WTC11 (cell line): ENCODE measurements around the gene POLR2L. TPM values are rescaled to one million over a fixed set of nuclear protein-coding genes. Genes with fewer than 3 reads are reported as not detected.

ENCODE experiments used
- ATAC-seq: fragments of 200-7000 bp; cut with Tn5 transposase; 2 replicates; pipeline ENCODE4 v1.10.0; 2021; ENCODE audit warnings: mild to moderate bottlenecking, moderate library complexity
- CTCF ChIA-PET: fragments of 300-600 bp; sonication (Branson Sonifier 250); formaldehyde crosslinking; loops from one replicate; lab custom pipeline; 2021; ENCODE audit warnings: antibody characterized with exemption; lab: Charles Lee
- POLR2A ChIA-PET: fragments of 350-600 bp; sonication (Branson Sonifier 250); formaldehyde crosslinking; loops from one replicate; lab custom pipeline; 2021; ENCODE audit warnings: antibody characterized with exemption; lab: Charles Lee
- DNase-seq: peaks from one replicate; pipeline ENCODE4 v3.0.0; 2021; ENCODE audit warnings: low spot score
- H3K27ac Mint-ChIP-seq: 2 replicates; pipeline ENCODE4 v1.8.0; 2021; ENCODE audit warnings: mixed read lengths
- H3K27me3 Mint-ChIP-seq: 2 replicates; pipeline ENCODE4 v1.8.0; 2021; ENCODE audit warnings: low read depth, mild to moderate bottlenecking, moderate library complexity, mixed read lengths
- H3K36me3 Mint-ChIP-seq: 2 replicates; pipeline ENCODE4 v1.8.0; 2021; ENCODE audit warnings: mixed read lengths
- H3K4me1 Mint-ChIP-seq: 2 replicates; pipeline ENCODE4 v1.8.0; 2022; ENCODE audit warnings: mixed read lengths
- H3K4me3 Mint-ChIP-seq: 2 replicates; pipeline ENCODE4 v1.8.0; 2021; ENCODE audit warnings: mild to moderate bottlenecking, moderate library complexity, mixed read lengths
- H3K9me3 Mint-ChIP-seq: 2 replicates; pipeline ENCODE4 v1.8.0; 2021; ENCODE audit warnings: mixed read lengths
- AFF4 ChIP-seq: sonication (generic); formaldehyde crosslinking; IDR thresholded peaks from 2 replicates; pipeline ENCODE4 v1.8.1; 2023; ENCODE audit warnings: mild to moderate bottlenecking, missing genetic modification reagents, borderline replicate concordance
- ARID4B ChIP-seq: sonication (generic); formaldehyde crosslinking; IDR thresholded peaks from 2 replicates; pipeline ENCODE4 v1.8.0; 2023; ENCODE audit warnings: missing genetic modification reagents, mild to moderate bottlenecking, borderline replicate concordance
- CREM ChIP-seq: sonication (generic); formaldehyde crosslinking; IDR thresholded peaks from 2 replicates; pipeline ENCODE4 v1.8.1; 2022; ENCODE audit warnings: mild to moderate bottlenecking, missing genetic modification reagents, moderate library complexity
- CTCF ChIP-seq: fragments of 200-600 bp; IDR thresholded peaks from 2 replicates; pipeline ENCODE4 v1.8.0; 2022; ENCODE audit warnings: antibody characterized with exemption
- E2F5 ChIP-seq: sonication (generic); formaldehyde crosslinking; IDR thresholded peaks from 2 replicates; pipeline ENCODE4 v1.8.1; 2022; ENCODE audit warnings: mild to moderate bottlenecking, moderate library complexity, missing genetic modification reagents
- GRHL2 ChIP-seq: fragments of 250-450 bp; sonication (Bioruptor Pico); IDR thresholded peaks from 2 replicates; pipeline ENCODE4 v1.8.0; 2022; ENCODE audit warnings: mild to moderate bottlenecking, moderate library complexity; ENCODE audit not compliant: insufficient replicate concordance, severe bottlenecking
- MAX ChIP-seq: sonication (generic); formaldehyde crosslinking; IDR thresholded peaks from 2 replicates; pipeline ENCODE4 v1.8.0; 2022; ENCODE audit warnings: mild to moderate bottlenecking, missing genetic modification reagents
- SMAD3 ChIP-seq: sonication (generic); formaldehyde crosslinking; IDR thresholded peaks from 2 replicates; pipeline ENCODE4 v1.8.0; 2022; ENCODE audit warnings: missing genetic modification reagents, mild to moderate bottlenecking, borderline replicate concordance
- SOX15 ChIP-seq: fragments of 250-450 bp; sonication (Bioruptor Pico); IDR thresholded peaks from 2 replicates; pipeline ENCODE4 v1.9.0; 2021; ENCODE audit warnings: mild to moderate bottlenecking
- TEAD1 ChIP-seq: sonication (generic); formaldehyde crosslinking; IDR thresholded peaks from 2 replicates; pipeline ENCODE4 v1.8.0; 2022; ENCODE audit warnings: mild to moderate bottlenecking, missing genetic modification reagents
- USF2 ChIP-seq: sonication (generic); formaldehyde crosslinking; IDR thresholded peaks from 2 replicates; pipeline ENCODE4 v1.8.1; 2023; ENCODE audit warnings: mild to moderate bottlenecking, missing genetic modification reagents, moderate library complexity
- ZBTB21 ChIP-seq: sonication (generic); formaldehyde crosslinking; IDR thresholded peaks from 2 replicates; pipeline ENCODE4 v1.8.1; 2023; ENCODE audit warnings: mild to moderate bottlenecking, missing genetic modification reagents, borderline replicate concordance
- ZNF263 ChIP-seq: sonication (generic); formaldehyde crosslinking; IDR thresholded peaks from 2 replicates; pipeline ENCODE4 v1.8.1; 2022; ENCODE audit warnings: low read depth, mild to moderate bottlenecking, moderate library complexity, missing genetic modification reagents
- ZNF281 ChIP-seq: sonication (generic); formaldehyde crosslinking; IDR thresholded peaks from 2 replicates; pipeline ENCODE4 v1.8.0; 2023; ENCODE audit warnings: mild to moderate bottlenecking, missing genetic modification reagents
- ZNF512 ChIP-seq: sonication (generic); formaldehyde crosslinking; IDR thresholded peaks from 2 replicates; pipeline ENCODE4 v1.8.1; 2022; ENCODE audit warnings: missing genetic modification reagents, borderline replicate concordance
- total RNA-seq: library from RNA; stranded (reverse); gene quantifications from 3 replicates; pipeline ENCODE4 v1.2.3, GENCODE V29; 2021

POLR2L gene
- total RNA-seq, 1 experiment from 2014 or later, result 152 TPM

- TF ChIP-seq AFF4 (CRISPR knock-in tag) (no peak; the same call in 1 of the 2 replicates), USF2 (CRISPR knock-in tag) (peak; percentile 83), SOX15 (CRISPR knock-in tag) (no peak), ZNF512 (no peak)
- TF ChIP-seq, all 79 proteins: peak for 16
Measured at GRCh38 chr11:830295-831117, 11.8 kb downstream of the POLR2L start (continued).

- CTCF ChIA-PET, result interaction anchor here (0.5 to 7.7 kb wide), 9 partner anchors 8 to 698 kb away, joined by 3 to 82 read pairs (median 10); partner anchors contain the start of genes PNPLA2, POLR2L and TSPAN4
- H3K36me3 Mint-ChIP-seq, result no peaks in the 10 kb centered on the region
- no peaks in the 10 kb centered on the region for H3K9me3 Mint-ChIP-seq
- ATAC-seq (peak; percentile 10), DNase-seq (no peak)
- peaks cover 49% of the 10 kb centered on the region for H3K4me1 Mint-ChIP-seq
- H3K27me3 Mint-ChIP-seq, result peaks cover 33% of the 10 kb centered on the region
- POLR2A ChIA-PET, result interaction anchor here (1.2 to 4.7 kb wide), 5 partner anchors 10 to 214 kb away, joined by 3 to 38 read pairs (median 7); partner anchors contain the start of genes IRF7, PNPLA2, RPLP2 and TSPAN4
- H3K27ac Mint-ChIP-seq, result no peak overlapping the region
- H3K4me3 Mint-ChIP-seq, result peak overlapping the region; percentile 76
- peak; percentile 66; the same call in 1 of the 2 replicates for TF ChIP-seq ZNF281 (CRISPR knock-in tag)
- TF ChIP-seq CREM (CRISPR knock-in tag), result no peak
- TF ChIP-seq E2F5 (CRISPR knock-in tag), result peak; percentile 44; the same call in 1 of the 2 replicates
- TF ChIP-seq MAX (CRISPR knock-in tag), result peak; percentile 47; the same call in 1 of the 2 replicates
- TF ChIP-seq CTCF, result no peak
- no peak for TF ChIP-seq ZNF263 (CRISPR knock-in tag)
- peak; percentile 7; the same call in 1 of the 2 replicates for TF ChIP-seq SMAD3 (CRISPR knock-in tag)
- TF ChIP-seq GRHL2 (CRISPR knock-in tag), result no peak
- peak; percentile 56; the same call in 1 of the 2 replicates for TF ChIP-seq ARID4B (CRISPR knock-in tag)
- peak; percentile 75; the same call in 1 of the 2 replicates for TF ChIP-seq TEAD1 (CRISPR knock-in tag)
- peak; percentile 80; the same call in 1 of the 2 replicates for TF ChIP-seq ZBTB21 (CRISPR knock-in tag)
Measured at GRCh38 chr11:829847-830294, 12.5 kb downstream of the POLR2L start.
